ENCODE data around the gene CD55. TPM values are rescaled to one million over a fixed set of nuclear protein-coding genes. Genes with fewer than 3 reads are reported as not detected.

The CD55 gene
- total and polyA plus RNA-seq, 2 experiments from 2014 or later = 16.7 to 18.5 TPM

GRCh38 chr1:207286786-207287468, 34.6 kb upstream of the CD55 start (continued):
- TF ChIP-seq, protein P1, sequence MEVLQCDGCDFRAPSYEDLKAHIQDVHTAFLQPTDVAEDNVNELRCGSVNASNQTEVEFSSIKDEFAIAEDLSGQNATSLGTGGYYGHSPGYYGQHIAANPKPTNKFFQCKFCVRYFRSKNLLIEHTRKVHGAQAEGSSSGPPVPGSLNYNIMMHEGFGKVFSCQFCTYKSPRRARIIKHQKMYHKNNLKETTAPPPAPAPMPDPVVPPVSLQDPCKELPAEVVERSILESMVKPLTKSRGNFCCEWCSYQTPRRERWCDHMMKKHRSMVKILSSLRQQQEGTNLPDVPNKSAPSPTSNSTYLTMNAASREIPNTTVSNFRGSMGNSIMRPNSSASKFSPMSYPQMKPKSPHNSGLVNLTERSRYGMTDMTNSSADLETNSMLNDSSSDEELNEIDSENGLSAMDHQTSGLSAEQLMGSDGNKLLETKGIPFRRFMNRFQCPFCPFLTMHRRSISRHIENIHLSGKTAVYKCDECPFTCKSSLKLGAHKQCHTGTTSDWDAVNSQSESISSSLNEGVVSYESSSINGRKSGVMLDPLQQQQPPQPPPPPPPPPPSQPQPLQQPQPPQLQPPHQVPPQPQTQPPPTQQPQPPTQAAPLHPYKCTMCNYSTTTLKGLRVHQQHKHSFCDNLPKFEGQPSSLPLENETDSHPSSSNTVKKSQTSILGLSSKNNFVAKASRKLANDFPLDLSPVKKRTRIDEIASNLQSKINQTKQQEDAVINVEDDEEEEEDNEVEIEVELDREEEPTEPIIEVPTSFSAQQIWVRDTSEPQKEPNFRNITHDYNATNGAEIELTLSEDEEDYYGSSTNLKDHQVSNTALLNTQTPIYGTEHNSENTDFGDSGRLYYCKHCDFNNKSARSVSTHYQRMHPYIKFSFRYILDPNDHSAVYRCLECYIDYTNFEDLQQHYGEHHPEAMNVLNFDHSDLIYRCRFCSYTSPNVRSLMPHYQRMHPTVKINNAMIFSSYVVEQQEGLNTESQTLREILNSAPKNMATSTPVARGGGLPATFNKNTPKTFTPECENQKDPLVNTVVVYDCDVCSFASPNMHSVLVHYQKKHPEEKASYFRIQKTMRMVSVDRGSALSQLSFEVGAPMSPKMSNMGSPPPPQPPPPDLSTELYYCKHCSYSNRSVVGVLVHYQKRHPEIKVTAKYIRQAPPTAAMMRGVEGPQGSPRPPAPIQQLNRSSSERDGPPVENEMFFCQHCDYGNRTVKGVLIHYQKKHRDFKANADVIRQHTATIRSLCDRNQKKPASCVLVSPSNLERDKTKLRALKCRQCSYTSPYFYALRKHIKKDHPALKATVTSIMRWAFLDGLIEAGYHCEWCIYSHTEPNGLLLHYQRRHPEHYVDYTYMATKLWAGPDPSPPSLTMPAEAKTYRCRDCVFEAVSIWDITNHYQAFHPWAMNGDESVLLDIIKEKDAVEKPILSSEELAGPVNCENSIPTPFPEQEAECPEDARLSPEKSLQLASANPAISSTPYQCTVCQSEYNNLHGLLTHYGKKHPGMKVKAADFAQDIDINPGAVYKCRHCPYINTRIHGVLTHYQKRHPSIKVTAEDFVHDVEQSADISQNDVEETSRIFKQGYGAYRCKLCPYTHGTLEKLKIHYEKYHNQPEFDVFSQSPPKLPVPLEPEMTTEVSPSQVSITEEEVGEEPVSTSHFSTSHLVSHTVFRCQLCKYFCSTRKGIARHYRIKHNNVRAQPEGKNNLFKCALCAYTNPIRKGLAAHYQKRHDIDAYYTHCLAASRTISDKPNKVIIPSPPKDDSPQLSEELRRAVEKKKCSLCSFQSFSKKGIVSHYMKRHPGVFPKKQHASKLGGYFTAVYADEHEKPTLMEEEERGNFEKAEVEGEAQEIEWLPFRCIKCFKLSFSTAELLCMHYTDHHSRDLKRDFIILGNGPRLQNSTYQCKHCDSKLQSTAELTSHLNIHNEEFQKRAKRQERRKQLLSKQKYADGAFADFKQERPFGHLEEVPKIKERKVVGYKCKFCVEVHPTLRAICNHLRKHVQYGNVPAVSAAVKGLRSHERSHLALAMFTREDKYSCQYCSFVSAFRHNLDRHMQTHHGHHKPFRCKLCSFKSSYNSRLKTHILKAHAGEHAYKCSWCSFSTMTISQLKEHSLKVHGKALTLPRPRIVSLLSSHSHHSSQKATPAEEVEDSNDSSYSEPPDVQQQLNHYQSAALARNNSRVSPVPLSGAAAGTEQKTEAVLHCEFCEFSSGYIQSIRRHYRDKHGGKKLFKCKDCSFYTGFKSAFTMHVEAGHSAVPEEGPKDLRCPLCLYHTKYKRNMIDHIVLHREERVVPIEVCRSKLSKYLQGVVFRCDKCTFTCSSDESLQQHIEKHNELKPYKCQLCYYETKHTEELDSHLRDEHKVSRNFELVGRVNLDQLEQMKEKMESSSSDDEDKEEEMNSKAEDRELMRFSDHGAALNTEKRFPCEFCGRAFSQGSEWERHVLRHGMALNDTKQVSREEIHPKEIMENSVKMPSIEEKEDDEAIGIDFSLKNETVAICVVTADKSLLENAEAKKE (CRISPR knock-in tag; IDR thresholded peaks at IDR 0.05) = no peak
- TF ChIP-seq EZH2phosphoT487 (IDR thresholded peaks at IDR 0.05; ENCODE audit: unreplicated experiment) (no peak), CREB1 (CRISPR knock-in tag; IDR thresholded peaks at IDR 0.05; ENCODE audit: low read depth) (no peak)

- H4K20me1 ChIP-seq (replicated peaks; ENCODE audit: insufficient read depth) = no peaks in the 10 kb centered on the region
- no peaks in the 10 kb centered on the region for H3K79me2 ChIP-seq (replicated peaks; ENCODE audit: insufficient read depth)
- H3K36me3 ChIP-seq (ENCODE audit: insufficient read depth) = no peaks in the 10 kb centered on the region
- H3K4me3 Mint-ChIP-seq = no peak overlapping the region
- H3K4me1 ChIP-seq (ENCODE audit: insufficient read depth) = peaks cover 22% of the 10 kb centered on the region
- H3K27me3 Mint-ChIP-seq (ENCODE audit: insufficient read depth, low read depth, poor library complexity) = peaks cover 3% of the 10 kb centered on the region
- H3K27me3 ChIP-seq (ENCODE audit: insufficient read depth) = no peaks in the 10 kb centered on the region
- no peak overlapping the region for H2AFZ ChIP-seq
- H3K27ac Mint-ChIP-seq = peak overlapping the region; percentile 46; the same call in 1 of the 2 replicates
- peaks cover 27% of the 10 kb centered on the region for H3K4me1 Mint-ChIP-seq
- H3K27ac ChIP-seq (ENCODE audit: low read depth) = no peak overlapping the region
- peaks cover 21% of the 10 kb centered on the region for H3K36me3 Mint-ChIP-seq (ENCODE audit: low read depth)
- no peak overlapping the region for H3K4me2 ChIP-seq
- H3K9me3 Mint-ChIP-seq = peaks cover 23% of the 10 kb centered on the region
- DNase-seq (ENCODE audit: low spot score) = peak; percentile 35
- H3K4me3 ChIP-seq = no peak overlapping the region
- H3F3A ChIP-seq (replicated peaks; ENCODE audit: low read depth) = no peaks in the 10 kb centered on the region
- H3K9me2 ChIP-seq (ENCODE audit: insufficient read depth) = peaks cover 9% of the 10 kb centered on the region; the same call in 1 of the 2 replicates
- ATAC-seq = no peak
- TF ChIP-seq, protein P2, sequence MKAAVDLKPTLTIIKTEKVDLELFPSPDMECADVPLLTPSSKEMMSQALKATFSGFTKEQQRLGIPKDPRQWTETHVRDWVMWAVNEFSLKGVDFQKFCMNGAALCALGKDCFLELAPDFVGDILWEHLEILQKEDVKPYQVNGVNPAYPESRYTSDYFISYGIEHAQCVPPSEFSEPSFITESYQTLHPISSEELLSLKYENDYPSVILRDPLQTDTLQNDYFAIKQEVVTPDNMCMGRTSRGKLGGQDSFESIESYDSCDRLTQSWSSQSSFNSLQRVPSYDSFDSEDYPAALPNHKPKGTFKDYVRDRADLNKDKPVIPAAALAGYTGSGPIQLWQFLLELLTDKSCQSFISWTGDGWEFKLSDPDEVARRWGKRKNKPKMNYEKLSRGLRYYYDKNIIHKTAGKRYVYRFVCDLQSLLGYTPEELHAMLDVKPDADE (IDR thresholded peaks at IDR 0.05) = no peak
- TF ChIP-seq JUNB (IDR thresholded peaks at IDR 0.05; ENCODE audit: unreplicated experiment) (no peak), EZH2 (IDR thresholded peaks at IDR 0.05; ENCODE audit: low read depth, unreplicated experiment) (no peak), NANOG (IDR thresholded peaks at IDR 0.05; ENCODE audit: borderline replicate concordance) (no peak), POLR2AphosphoS5 (IDR thresholded peaks at IDR 0.05; ENCODE audit: low read depth) (no peak), CTCF (conservative IDR thresholded peaks at IDR 0.05; ENCODE audit: low read depth in 2 of 2) (no peak), ZNF114 (CRISPR knock-in tag; IDR thresholded peaks at IDR 0.05) (no peak), ZNF331 (CRISPR knock-in tag; IDR thresholded peaks at IDR 0.05; ENCODE audit: low read depth) (no peak), STAT1 (IDR thresholded peaks at IDR 0.05; ENCODE audit: unreplicated experiment) (no peak), EZH2phosphoT487 (IDR thresholded peaks at IDR 0.05; ENCODE audit: unreplicated experiment) (no peak)
- TF ChIP-seq, protein P3, sequence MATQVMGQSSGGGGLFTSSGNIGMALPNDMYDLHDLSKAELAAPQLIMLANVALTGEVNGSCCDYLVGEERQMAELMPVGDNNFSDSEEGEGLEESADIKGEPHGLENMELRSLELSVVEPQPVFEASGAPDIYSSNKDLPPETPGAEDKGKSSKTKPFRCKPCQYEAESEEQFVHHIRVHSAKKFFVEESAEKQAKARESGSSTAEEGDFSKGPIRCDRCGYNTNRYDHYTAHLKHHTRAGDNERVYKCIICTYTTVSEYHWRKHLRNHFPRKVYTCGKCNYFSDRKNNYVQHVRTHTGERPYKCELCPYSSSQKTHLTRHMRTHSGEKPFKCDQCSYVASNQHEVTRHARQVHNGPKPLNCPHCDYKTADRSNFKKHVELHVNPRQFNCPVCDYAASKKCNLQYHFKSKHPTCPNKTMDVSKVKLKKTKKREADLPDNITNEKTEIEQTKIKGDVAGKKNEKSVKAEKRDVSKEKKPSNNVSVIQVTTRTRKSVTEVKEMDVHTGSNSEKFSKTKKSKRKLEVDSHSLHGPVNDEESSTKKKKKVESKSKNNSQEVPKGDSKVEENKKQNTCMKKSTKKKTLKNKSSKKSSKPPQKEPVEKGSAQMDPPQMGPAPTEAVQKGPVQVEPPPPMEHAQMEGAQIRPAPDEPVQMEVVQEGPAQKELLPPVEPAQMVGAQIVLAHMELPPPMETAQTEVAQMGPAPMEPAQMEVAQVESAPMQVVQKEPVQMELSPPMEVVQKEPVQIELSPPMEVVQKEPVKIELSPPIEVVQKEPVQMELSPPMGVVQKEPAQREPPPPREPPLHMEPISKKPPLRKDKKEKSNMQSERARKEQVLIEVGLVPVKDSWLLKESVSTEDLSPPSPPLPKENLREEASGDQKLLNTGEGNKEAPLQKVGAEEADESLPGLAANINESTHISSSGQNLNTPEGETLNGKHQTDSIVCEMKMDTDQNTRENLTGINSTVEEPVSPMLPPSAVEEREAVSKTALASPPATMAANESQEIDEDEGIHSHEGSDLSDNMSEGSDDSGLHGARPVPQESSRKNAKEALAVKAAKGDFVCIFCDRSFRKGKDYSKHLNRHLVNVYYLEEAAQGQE (IDR thresholded peaks at IDR 0.05; ENCODE audit: unreplicated experiment) = no peak
These were observed 33.2 kb upstream of the CD55 start for GRCh38 chr1:207288315-207288714.

Measured in GM23338 (cell line).